Left kidney (tissue), 2 donors: ENCODE measurements around the gene BCAR3. TPM values are rescaled to one million over a fixed set of nuclear protein-coding genes. Genes with fewer than 3 reads are reported as not detected.

ENCODE experiments used
- DNase-seq: peaks from one replicate; pipeline ENCODE4 v3.0.0-alpha.2; 2013
- polyA plus RNA-seq: library from polyadenylated mRNA; unstranded; fragments of 120-200 nt; gene quantifications from one replicate; pipeline ENCODE4 v1.2.1, GENCODE V29; 2013; ENCODE audit not compliant: insufficient read length

Gene BCAR3
- polyA plus RNA-seq, 1 donor: 26.6 TPM

GRCh38 chr1:93616996-93617669 lies 64.5 kb downstream of the BCAR3 start:
- DNase-seq: no peak

GRCh38 chr1:93616221-93616995 lies 65.2 kb downstream of the BCAR3 start:
- DNase-seq: no peak

DNA sequence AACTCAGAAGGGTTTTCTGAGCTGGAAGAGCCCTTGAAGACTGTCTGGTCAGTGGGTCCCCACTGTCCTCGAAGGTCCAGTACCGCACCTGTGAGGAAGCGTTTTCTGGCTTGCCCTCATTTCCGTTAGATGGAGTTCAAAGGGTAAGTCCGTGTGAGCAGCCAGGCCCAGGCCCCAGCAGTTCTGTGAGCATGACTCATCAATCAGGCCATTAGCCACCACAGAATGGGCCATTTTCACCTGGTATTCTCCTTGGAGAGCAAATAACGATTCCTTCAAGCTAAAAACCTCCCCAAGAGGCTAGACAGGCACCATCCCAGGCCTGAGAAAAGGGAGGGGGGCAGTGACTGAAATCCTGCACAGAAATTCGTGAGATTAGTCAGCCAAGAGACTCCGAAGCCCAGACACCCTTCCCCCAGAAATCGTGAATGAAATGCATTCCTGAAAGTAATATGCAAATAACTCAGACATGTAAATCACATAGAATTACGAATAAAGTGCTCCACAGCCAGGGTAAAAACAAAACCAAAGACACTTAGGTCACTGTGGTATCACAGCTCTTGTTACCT lies 66.0 kb downstream of the BCAR3 start:
- DNase-seq: no peak

DNA sequence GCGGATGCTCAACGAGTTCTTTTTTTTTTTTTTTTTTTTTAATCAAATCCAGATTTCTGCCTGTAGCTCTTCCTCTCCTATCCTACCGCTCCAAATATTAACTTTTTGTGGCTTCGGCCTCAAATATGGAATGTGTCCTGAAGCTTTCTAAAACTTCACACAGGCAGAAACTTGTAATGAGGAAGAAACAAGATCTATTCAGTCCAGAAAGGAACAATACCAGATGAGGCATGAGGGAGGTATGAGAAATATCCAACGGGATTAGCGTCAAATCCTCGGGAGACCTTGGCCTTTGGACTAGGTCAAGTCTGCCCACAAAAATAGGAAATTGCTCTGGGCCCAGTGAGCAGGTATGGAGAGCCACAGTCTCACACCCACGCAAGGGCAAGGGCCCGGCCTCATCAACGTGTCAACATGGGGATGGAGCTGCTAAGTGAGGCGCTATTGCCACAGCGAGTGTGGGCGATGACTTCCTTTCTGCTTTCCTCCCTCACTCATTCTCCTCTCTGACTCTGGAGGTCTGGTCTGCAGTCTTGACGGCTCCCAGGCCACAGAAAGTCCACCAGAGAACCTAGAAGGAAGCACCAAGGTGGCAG lies 66.6 kb downstream of the BCAR3 start:
- DNase-seq: no peak

GRCh38 chr1:93614541-93614940 lies 67.1 kb downstream of the BCAR3 start:
- DNase-seq: no peak

- DNase-seq: no peak
Measured at GRCh38 chr1:93613898-93614297, 67.7 kb downstream of the BCAR3 start.

DNA sequence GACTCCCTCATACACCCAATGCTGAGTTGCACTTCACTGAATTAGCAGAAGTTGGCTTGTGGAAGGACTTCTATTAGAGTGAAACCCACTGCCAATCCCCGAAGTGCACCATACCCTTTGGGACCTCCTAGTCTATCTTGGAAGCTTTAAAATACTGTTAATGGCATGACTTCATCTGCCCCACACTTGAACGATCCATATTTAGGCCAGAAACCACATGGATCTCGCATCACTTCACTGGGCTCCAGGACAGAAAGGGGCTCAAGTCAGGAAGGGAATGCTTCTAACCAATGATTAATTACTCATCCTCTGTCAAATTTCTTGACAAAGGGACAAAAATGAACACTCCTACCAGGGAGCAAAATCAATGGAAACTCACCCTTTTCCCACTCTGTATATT lies 69.1 kb downstream of the BCAR3 start:
- DNase-seq: no peak

DNA sequence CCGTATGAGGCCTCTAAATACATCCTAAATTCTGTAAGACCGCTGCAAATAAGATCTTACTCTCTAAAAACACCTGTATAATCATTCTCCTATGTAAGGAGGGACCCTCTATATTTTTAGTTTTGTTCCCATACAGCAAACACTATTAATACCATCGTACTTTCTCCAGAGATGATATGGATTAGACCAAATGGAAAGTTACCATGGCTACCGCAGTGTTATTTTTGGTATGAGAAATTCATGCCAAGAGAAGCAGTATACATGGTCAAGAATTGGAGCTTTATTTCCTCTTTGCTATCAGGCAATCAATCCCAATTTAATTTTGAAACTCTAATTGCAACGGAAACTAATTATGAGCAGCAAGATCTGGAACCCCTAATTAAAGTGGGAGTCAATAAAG lies 70.0 kb downstream of the BCAR3 start:
- no peak for DNase-seq

- DNase-seq: no peak
Measured at GRCh38 chr1:93609536-93609935, 72.1 kb downstream of the BCAR3 start.

DNA sequence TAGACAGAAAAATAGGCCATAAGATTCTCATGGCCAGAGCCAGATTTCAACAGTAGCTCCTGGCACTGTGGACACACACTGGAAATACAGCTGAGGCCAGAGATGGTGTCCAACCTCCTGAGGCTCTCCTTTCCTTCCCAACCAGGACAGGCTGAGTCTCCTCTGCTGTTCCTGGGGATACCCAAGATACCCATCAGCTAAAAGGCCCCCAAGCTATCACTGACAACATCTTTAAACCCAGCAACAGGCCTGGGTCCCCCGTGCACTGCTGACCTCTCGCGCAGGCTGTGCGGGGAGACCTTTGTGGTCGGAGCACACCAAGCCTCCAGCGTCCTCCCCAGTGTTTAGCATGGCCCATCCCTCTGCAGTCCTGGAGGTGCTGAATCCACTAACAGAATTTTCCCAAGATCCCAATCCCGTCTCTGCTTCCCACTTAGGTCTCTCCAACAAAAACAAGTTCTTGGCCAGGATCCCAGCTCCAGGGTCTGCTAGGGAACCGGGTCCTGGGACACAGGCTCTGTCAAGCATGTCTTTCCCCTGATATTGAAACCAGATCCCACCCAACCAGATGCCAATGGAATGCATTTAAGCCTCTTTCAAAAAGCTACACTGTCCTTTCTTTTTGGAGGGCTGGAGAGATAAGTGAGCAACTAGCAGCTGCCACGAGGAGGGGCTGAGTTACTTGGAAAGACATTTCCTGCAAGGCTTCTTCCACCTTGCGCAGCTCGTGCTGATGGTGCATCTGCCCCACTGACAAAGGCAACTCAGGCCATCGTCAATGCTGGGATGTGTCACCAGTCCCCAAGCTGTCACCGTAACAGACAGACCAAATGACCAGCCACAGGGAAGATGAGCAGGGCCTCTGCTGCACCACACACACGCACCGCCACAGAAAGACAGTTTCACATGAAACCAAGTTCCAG lies 73.2 kb downstream of the BCAR3 start:
- DNase-seq: no peak

DNA sequence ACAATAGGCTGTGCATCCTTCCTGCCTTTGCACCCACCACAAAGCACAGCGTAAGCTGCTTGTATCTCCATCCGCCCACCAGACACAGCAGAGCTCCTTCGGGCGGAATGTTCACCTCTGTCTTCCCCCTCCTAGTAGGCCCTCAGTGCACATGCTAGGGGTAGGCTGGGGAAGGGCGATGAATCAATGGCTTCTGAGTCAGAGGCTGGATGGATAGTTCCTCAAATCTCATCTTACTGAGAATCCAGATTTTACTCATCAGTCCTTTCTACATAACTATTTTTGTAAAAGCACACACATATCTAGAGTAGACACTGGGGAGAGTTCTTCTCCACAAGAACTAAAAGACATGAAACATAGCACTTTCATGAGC lies 73.8 kb downstream of the BCAR3 start:
- no peak for DNase-seq

DNA sequence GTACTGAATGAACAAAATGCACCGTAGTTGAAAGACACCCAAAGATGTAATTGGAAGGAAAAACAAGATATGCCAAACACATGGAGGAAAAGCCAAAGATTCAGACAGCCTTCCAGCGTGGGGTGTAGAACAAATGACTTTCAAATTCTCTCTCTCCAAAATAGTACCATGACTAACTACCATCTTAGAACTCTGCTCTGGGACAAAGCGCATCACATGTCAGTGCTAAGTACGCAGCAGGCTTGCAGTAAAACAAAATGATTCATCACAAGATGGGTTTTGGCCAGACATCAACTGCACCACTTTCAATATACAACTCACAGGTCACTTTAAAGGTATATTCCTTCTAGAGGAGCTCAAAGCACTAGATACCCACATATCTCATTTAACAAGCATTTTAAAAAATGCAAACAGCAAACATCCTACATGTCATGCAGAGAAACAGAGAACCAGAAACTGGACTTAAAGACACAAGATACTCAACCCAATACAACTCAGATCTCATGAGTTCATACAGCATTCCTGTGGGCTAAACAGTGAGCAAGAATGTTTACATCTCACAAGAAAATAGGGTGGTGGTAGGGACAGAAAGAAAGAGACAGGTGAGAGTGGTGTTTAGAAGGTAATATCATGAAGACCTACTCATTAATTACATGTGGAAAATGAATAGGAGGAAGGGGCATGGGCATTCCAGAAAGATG lies 75.7 kb downstream of the BCAR3 start:
- DNase-seq: no peak

GRCh38 chr1:93605026-93605568 lies 76.5 kb downstream of the BCAR3 start:
- no peak for DNase-seq

- no peak for DNase-seq
Measured at GRCh38 chr1:93604411-93604810, 77.2 kb downstream of the BCAR3 start.

- DNase-seq: no peak
Measured at GRCh38 chr1:93603601-93604000, 78.0 kb downstream of the BCAR3 start.

DNA sequence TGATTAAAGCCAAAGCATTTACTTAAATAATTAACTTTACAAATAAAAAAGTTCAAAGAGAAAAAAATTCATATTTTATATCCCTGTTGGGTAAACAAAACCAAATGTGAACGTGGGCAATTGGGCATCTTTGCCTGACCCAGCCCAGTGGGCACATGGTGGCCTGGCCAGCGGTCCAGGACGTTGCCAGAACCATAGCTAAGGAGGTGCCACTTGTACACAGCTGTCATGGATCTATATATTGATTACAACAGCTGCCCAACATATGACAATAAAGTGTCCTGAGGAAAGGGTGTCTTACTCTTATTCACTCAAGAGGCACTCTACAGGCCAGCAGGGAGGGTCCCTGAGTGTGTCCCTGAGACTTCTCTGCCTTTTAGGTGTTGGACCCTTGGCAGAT lies 78.5 kb downstream of the BCAR3 start:
- DNase-seq: no peak

DNA sequence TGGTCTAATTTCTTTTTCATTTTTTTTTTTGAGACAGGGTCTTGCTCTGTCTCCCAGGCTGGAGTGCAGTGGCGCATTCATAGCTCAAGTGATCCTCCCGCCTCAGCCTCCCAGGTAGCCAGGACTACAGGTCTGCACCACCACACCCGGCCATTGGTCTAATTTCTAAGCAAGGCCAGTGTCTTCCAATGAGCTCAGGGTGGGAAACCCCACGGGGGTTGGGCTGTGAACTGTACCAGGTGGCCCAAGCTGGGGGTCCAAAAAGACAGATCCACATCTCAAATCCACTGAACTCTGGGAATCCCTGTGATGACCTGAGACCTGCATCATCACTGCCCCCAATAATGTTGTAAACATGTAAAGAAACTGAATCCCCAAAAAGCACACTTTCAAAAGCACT lies 79.5 kb downstream of the BCAR3 start:
- DNase-seq: no peak

- DNase-seq: no peak
Measured at GRCh38 chr1:93601686-93602085, 80.0 kb downstream of the BCAR3 start.

GRCh38 chr1:93600663-93601062 lies 81.0 kb downstream of the BCAR3 start:
- no peak for DNase-seq

- DNase-seq: no peak
Measured at GRCh38 chr1:93599479-93599878, 82.2 kb downstream of the BCAR3 start.

DNA sequence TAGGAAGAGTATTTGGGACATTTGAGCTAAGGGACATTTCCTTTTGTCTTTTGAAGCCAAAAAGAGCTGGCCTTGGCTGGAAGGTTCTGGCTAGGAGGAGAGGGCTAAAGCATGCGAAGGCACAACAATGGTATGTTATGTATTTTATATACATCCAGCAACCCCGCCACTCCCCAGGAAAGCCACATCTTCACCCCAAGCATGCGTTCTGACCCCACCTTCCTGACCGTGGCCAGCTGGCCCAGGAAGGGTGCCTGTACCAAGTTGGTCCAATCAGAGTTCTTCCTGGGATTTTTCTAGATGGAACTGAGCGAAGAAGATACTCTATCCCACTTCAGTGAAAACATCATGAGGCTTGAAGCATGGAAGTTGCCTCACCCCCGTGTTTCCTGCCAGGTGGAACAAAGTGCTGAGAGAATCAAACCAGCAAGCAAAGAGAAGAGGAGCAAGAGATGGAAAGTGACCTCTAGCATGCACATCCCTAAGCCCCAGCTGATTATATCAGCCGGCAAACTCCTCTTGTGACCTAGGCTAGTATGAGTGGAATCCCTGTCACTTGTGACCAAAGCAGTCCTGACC lies 82.7 kb downstream of the BCAR3 start:
- no peak for DNase-seq
